CD4-positive, alpha-beta T cell treated with Interleukin-10 for 1 hour (primary cell): ENCODE results near the gene PODXL.

Source experiments
- DNase-seq: peaks from one replicate; pipeline ENCODE4 v3.0.0-alpha.2; 2020

PODXL gene

DNA sequence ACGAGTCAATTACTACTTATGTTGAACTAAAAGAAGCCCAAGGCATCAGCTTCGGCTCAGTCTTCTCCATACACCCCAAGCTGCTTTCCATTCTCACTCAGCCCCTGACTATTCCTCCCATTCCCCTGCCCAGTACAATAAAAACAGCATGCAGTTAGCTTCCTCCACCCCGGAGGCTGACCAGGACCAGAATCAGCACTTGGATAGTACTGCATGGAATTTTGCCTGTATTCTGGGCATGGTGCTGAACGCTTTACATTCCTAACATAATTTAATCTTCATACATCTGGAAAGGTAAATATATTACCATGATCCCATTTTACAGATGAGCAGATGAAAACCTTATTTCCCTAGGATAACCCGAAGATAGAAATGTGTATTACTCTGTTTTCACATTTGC is 7.5 kb upstream of the PODXL start:
- DNase-seq: no peak

DNA sequence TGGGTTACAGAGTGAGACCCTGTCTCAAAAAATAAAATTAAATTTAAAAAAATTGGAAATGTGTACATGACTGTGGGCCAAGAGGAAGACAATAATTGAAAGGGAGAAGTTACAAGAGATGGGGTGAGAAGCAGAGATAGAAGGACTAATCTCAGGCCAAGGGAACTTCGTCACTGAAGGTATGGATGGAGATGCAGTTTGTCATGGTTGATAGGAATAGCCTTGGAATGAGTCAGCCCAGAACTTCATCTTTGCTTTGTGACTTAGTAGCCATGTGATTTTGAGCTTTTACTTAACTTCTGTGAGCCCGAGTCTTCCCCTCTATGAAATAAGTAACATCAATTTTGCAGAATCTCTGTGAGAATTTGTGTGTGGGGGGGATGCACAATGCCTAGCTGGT is 6.5 kb upstream of the PODXL start:
- DNase-seq: no peak

DNA sequence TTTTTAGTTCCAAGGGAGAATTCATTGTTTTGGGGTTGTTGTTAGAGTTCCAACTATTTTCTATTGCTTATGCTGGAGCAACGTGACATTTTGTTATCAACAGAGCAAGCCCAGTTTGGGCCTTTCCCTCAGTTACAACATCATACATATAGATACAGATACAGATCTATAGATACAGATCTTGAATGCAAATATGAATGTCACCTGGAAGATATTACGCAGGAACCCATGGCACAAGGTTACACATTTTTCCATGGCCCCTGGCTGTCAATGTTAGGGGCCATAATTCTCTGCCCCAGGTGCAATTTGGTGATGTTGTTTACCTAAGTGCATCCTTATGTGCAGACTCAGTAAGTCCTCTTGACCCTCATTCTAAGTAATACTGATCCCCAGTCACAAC is 3.6 kb upstream of the PODXL start:
- DNase-seq: no peak

DNA sequence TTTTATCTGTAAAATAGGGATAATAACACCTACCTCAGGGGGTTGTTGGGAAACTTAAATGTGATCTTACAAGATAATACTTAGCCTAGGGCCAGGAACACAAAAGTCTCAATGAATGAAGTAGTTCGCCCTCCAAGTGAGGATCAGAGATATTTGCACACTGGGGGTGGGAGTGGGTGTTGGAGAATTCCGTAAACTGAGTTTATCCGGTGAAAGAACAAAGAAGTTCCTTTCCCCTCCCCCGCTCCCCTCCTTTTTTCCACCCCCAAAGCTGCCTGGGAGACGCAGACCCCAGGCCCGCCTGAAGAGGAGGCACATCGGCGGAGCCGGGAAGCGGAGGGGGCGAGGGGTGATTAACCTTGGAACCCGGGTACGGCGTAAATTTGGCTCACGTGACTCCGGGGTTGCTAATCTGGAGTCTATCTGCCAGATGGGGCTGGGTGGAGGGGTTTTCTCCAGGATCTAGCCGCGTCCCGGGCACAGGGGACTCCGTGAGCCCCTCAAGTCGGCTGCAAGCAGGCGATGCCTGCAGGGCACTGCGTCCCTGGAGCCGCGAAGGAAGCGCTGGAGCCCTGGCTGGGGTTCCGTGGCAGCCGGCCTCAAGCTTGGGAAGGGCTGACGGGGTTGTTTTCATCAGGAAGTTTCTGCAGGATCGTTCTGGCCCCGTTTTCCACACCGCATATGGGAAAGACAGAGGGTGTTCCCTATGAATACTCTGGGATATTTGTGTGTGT is 1.4 kb upstream of the PODXL start:
- DNase-seq: no peak

DNA sequence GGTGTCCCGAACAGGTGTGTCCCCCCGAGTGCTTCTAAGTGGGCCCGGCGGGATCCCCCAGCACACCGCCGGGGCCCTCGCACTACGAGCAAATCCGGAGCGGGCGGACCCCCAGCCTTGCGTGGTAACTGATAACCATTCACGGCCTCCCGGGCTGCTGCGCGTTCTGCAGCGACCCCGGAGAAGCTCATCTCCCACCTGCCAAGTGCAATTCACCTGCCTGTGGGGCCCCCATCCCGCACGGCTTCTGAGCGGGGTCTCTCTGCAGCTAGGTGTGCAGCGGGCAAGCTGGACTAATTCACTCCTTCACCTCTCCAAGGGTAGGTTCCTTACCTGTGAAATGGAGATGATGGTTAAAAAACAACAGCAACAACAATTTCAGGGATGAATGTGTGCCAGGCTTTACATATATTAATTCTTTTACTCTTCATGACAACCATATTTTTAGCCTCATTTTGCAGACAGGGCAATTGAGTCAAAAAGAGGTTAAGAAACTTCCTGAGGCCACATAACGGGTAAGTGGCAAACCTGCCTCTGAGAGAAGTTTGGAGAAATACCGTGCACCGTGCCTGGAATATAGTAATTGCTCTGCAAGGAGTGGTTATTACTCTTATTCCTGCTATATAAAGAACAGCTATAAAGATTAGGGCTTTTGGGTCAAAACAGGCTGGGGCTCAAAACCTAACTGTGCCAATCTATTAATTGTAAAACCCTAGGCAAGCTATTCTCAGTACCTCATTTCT is 652 bp upstream of the PODXL start:
- no peak for DNase-seq

DNA sequence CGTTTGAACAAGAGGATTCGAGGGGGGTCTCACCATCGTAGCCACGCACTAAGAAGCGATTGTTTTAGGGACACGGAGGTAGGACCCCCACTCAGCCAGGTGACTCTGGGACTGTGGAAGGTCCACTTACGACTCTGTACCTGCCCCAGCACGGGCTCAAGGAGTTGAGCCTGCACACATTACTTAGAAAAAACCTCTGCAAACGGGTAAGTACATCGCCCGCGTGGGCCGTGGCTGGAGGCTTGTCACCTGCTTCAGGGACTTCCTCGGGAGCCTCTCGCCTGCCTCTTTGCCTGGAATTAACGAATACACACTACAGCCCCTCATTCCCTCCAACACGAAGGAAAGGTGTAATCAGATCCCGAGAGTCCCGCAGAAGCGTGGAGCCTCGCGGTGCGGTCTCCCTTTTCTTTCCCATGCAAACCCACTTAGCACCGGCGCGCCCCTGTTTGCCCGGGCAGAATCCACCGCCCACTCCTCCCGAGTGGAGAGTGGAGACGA is 826 bp downstream of the PODXL start:
- DNase-seq: no peak

DNA sequence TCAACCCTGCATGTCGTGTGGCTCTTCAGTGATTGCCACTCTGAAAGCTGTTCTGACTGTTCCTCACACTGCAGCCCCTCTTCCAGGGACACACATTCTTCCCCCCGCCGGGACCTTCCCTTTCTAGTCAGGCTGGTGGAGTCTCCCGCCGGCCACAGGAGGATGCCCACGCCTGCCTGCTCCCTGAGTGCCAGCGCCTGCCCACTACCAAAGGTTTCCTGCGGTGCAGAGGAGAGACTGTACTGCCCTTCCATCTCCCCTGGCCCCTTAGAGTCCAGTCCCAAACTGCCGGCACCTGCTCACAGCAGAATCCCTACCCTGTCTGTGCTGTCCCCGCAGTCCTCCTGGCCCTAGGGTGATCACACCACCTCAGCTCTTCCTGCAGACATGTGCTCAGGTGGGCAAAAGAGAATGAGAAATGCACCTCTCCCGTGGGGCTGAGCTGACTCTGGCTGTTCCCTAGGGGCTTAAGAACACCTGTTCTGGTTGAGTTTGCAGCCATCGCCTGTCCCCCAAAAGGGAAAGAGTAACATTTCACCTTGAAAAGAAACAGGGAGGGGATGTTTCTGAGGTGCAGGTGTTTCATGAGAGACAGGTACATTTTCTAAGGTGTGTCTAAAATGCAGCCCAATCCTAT is 1.4 kb downstream of the PODXL start:
- DNase-seq: no peak

DNA sequence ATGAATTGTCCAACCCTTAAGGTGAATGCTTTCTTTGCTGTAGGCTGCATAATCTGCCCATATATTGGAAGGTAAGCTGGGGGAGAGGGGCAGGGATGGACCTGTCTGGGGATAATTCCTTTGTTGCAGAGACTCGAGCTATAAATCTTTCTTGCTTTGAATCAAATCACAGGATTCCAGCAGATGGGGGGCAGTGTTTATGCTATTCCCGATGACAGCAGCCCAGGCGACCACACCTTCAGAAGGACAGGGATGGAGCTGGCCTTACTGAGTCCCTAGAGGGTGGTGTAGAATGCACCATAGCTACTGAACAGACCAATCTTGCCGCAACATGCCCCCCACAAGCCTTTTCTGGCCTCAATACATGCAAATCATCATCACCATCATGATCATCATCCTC is 2.5 kb downstream of the PODXL start:
- DNase-seq: no peak

DNA sequence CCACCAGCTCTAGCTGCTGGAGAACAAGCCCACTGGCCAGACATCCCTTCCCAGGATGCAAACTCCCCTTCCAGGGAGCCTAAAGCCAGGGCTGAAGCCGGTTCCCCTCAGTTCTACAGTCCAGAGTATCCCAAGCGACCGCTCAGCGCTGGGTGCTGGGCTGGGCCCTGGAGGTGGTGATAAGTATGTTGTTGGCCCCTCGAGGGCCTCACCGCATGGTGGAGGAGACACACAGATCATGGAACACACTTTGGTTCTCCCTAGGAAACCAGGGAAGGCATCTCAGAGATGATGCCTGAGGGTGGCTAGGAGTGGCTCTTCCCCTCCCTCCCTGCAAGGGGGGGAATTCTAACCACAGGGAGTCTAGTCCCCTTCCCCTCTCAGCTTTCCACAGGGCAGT is 4.4 kb downstream of the PODXL start:
- DNase-seq: no peak

DNA sequence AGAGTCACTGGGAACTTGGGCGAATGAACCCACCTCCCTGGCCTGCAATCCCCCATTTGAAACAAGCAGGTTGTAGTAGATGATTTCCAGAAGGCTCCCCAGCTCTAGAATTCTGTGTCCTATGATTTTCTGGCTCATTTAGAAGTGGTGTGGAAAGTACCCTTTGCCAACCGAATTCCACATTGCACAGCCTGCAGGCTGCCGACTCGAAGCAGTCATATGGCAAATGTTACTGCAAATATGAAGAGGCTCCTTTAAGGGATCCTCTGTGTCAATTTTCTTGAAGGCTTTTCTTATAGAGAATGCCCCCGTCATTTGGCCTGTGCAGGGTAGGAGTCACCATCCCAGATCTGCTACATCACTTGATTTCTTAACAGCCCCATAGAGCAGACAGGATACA is 5.6 kb downstream of the PODXL start:
- no peak for DNase-seq

DNA sequence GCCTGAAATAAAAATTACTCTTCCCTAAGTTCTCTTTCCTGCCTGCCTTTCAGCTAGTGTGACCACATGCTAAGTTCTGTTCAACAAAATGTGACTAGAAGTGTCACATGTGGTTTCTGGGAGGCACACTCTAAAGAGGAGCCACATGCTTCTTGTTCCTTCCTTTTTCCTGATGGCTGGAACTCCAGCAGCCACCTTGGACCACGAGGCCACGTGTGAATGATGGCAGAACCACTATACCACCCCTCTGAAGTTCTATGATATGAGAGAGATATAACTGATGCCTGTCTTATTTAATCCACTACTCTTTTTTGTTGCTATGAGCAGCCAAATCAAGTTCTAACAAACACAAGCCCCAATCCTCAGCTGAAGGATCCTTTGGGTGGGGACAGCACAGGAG is 8.1 kb downstream of the PODXL start:
- DNase-seq: no peak

DNA sequence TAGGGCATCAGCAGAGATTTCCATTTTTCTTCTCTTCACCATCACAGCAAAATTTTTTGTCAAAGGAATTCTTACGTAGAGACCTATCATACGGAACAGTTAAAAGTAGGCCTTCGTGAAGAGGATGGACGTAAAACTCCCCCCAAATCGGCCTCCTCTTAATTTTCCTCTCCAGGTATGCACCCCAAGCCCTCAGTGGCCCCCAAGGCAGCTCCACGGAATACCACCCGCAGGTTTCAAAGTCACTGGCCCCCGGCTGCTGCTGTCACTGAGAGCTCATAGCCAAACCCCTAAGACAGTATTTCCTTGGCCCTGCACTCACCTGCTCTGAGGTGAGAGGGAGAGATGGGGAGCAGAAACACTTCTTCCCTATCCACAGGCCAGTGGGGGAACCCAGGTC is 8.8 kb downstream of the PODXL start:
- no peak for DNase-seq

DNA sequence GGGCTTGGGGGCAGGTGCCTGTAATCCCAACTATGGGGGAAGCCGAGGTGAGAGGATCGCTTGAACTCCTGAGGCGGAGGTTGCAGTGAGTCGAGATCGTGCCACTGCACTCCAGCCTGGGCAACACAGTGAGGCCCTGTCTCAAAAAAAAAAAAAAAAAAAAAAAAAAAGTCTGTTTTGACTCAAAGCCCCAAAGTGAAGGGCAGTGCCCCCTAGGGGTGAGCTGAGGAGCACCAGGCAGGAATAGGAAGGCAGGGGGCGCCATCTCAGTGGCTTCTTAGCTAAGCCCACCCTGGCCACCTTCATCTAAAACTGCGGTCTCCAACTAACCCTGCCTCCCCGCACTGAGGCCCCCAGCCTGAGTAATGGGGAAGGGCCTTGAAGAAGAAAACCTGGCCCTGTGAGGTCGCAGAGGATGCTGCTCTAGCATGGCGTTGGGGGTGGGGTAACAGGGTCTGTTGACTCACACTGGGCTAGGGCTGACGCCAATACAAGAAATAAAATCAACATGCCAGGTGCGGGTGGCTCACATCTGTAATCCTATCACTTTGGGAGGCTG is 9.8 kb downstream of the PODXL start:
- DNase-seq: peak; percentile 47

DNA sequence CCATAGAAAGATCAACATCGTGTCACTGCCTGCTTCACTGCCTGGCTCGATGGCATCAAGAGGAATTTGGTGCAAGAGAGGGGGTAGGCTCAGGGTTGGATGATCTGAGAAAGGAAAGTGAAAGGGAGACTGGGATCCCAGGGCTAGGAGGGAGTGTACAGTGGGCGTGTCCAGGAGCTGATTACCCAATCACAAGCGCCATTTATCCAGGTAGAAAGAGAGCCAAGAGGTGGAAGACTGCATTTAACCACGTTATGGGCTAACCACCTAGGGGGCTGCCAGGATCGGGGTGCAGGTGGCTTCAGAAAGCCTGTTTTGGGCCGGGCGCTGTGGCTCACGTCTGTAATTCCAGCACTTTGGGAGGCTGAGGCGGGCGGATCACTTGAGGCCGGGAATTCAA is 10.3 kb downstream of the PODXL start:
- DNase-seq: no peak

DNA sequence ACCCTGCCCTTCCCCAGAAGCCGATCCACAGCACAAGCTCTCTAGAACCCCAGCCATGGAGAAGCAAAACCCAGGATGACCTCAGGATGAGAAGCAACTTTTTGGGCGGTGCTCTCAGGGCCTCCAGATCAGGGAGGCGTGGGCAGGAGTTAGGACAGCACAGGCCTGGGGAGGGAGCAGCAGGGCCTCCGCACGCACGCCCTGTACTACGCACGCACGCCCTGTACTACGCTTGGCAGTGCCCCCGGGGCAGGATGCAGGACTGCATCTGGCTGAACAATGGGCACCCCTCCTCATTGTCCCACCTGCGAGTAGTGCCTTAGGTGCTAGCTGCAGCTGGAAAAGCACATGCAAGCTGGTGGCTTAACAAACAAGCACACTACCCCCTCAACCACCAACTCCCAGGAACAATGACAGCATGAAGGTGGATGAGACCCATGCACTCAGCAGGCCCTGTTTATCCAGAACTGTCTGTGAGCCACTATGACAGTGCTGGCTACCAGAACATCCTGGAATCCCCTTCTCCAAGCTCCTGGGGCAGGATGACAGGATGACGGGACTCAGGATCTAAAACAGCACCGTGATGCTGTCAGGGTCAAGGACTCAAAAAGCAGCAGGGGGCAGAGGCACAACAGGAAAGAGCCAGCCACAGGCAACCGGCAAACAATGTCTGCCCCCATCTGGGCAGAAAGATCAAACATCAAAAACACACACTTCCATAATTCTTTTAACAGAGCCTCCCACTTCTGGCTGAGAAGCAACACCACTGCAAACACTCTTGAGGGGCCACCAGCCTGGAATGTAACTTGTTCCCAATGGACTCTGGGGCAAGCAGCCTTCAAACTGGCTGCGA is 11.8 kb downstream of the PODXL start:
- no peak for DNase-seq

DNA sequence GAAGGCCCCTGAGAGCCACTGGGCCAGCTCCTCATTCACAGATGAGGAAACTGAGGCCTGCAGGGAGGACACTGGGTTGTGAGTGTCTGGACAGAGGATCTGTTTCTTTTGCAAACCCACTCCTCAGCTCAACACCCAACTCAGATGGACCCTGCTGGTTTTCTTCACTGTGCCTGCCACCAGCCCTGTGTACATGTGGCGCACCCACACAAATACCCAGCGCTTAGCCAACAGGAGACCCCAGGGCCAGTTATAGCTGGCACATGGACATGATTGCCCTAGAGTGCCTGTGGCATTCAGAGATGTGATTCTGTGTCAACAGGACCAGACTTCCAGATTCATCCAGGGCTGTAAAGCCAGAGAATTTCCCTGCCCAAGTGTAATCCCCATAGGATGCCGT is 12.4 kb downstream of the PODXL start:
- DNase-seq: no peak

DNA sequence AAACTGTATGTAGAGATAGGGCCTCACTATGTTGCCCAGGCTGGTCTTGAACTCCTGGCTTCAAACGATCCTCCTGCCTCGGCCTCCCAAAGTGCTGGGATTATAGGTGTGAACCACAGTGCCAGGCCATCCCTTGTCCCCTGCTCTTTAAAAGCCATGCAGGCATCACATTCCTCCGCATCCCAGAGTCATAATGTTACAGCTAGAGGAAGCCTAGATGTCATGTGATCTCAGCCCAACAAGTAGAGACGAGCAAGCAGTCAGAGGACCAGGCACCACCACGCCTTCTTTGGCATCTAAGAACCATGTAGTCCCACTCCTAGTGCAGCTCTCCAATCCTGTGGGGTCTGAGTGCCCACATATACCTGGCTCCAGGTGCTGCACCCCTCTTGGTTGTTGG is 13.1 kb downstream of the PODXL start:
- DNase-seq: no peak

DNA sequence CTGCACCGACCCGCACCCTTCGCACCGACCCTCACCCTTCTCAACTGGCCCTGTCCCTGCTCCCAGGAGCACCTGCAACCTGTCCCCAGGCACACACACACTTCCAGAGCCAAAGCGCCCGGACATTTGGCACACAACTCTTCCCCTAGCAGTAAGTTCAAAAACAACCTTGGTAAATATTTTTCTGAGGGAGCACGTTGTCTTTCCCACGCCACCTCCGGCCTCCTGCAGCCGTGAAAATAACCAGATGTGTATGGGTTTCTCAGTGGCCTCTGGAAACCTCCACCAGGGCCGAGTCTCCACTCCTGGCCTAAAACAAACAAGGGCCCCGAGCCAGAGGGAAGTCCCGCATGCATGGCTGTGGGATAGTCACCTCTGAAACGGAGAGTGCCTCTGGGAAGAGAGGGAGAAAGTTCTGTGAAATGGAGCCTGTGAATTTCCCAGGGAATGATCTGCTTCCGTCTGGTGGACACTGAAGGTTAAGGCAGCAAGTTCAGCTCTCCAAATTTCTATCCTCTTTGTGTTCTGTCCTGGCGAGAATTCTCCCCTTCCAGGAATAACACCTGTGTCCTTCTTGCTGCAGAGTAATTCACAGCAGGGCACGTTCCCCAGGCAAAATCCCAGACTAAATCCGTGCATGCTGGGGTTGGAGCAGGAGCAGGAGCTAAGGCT is 15.8 kb downstream of the PODXL start:
- DNase-seq: no peak

DNA sequence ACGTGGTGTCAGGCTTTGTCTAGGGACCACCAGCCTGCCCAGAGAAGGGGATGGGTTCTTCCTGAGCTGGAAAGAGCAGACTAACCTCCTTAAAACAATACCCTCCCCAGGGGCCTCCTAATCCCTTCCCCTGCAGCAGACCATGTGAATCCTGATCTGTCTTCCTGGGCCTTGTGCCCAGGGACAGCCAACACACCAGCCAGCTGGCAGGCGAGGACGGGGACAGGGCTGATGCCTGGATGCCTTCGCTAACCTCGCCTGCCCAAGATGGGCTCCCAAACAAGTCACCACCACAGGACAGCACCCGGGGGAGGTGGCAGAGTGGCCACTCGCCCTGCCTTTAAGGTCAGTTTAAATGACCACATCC is 17.6 kb downstream of the PODXL start:
- DNase-seq: no peak

DNA sequence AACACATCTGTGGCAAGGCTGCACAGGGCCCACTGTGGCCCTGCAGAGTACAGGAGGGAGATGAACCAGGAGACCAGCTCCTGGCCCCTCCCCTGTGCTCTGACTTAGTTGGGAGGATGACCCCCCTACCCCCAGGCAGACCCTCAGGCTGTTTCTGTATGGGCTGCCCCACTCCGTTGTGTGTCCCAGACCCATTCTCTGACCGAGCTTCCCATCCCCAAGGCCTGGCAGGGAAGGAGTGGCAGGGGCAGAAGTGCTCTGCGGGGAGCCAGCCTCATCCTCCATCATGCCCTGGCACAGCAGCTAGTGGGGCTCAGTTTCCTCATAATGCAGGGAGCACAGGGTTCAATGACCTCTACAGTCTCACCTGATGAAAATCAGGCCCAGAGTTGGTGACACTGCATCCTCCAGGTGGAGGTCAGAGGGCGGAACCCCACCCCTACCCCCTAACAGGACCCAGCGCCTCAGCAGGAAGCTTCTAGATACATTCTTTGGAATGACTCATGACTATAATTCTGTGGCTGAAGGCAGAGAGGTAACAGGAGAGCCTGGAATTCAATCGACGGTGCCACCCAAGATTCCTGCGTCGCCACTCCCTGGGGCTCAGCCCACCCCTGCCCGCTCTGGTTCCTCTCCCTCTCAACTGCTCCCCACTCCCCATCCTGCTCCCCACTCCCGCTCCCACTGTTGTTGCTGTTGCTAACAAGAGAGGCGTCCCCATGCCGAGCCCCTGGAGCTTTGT is 18.2 kb downstream of the PODXL start:
- DNase-seq: no peak

DNA sequence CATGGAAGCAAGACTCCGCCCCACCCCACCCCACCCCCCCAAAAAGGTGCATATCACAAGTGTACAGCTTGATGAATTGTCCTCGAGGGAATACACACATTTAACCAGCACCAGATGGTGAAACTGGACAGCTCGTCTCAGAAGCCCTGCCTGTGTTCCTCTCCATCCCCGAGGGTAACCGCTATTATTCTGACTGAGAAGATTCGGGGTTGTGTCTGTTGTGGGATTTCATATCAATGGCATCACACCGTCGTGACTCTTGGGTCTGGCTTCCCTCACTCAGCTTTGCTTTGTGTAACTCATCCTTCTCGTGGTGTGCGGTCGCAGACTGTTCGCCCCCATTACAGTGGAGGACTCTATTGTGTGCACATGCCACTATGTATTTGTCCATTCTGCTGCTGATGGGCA is 18.9 kb downstream of the PODXL start:
- no peak for DNase-seq
